Lung (tissue), 13 donors: ENCODE data around the gene SLC35D3. TPM values are rescaled to one million over a fixed set of nuclear protein-coding genes. Genes with fewer than 3 reads are reported as not detected.
A peak's percentile ranks its signal among the peaks of the same experiment; 100 is the strongest.
"Not testable (repeated sequence)": the region's sequence is repeated elsewhere in the genome, so short reads cannot be mapped to it uniquely, and the experiment has no call there.

Experiments
- ATAC-seq: fragments of 200-7000 bp; cut with Tn5 transposase; one replicate; pipeline ENCODE4 v1.9.1; 2020; ENCODE audit warnings: moderate number of reproducible peaks; ENCODE audit not compliant: insufficient read depth, low FRiP score
- DNase-seq, 3 donors: peaks; one replicate each; pipeline ENCODE4 v3.0.0-alpha.2; 2013 to 2017
- H3K27ac ChIP-seq, 2 donors: one replicate each; pipeline ENCODE4 v1.5.1; 2013; ENCODE audit warnings: mild to moderate bottlenecking in 2 of 2, moderate library complexity in 2 of 2, control low read depth in 1 of 2, inconsistent platforms in 1 of 2, low read depth in 1 of 2, low read length in 1 of 2
- H3K27me3 ChIP-seq, 3 donors: one replicate each; pipeline ENCODE4 v1.5.1; 2013; ENCODE audit warnings: low read length in 2 of 3; ENCODE audit not compliant: control insufficient read depth in 3 of 3, insufficient read depth in 3 of 3
- H3K36me3 ChIP-seq, 4 donors: one replicate each; pipeline ENCODE4 v1.5.1; 2013; ENCODE audit warnings: low read length in 4 of 4, mild to moderate bottlenecking in 1 of 4, moderate library complexity in 1 of 4; ENCODE audit not compliant: control insufficient read depth in 4 of 4, insufficient read depth in 4 of 4
- H3K4me1 ChIP-seq, 5 donors: one replicate each; pipeline ENCODE4 v1.5.1; 2013; ENCODE audit warnings: low read length in 5 of 5, mild to moderate bottlenecking in 2 of 5, moderate library complexity in 1 of 5; ENCODE audit not compliant: control insufficient read depth in 5 of 5, insufficient read depth in 5 of 5
- H3K4me3 ChIP-seq: one replicate; pipeline ENCODE4 v1.5.1; 2013; ENCODE audit warnings: mild to moderate bottlenecking, control low read depth, moderate library complexity
- H3K9ac ChIP-seq, 2 donors: one replicate each; pipeline ENCODE4 v1.5.1; 2013; ENCODE audit warnings: low read length in 2 of 2, control low read depth in 1 of 2; ENCODE audit not compliant: insufficient read depth in 1 of 2
- H3K9me3 ChIP-seq, 4 donors: one replicate each; pipeline ENCODE4 v1.5.1; 2013; ENCODE audit warnings: low read length in 3 of 4, mild to moderate bottlenecking in 1 of 4, moderate library complexity in 1 of 4; ENCODE audit not compliant: control insufficient read depth in 4 of 4, insufficient read depth in 3 of 4
- WGBS, 2 donors: extraction: QIAGEN DNeasy Blood & Tissue Kit; methylation state at CpG; one replicate each; pipeline ENCODE4 v1.1.7; 2013; 5-methylcytosine and 5-hydroxymethylcytosine counted together
- polyA plus RNA-seq, 2 donors: library from polyadenylated mRNA; stranded (reverse); fragments of 200-250 nt; gene quantifications; one replicate each; pipeline ENCODE4 v1.2.1, GENCODE V29; 2013
- small RNA-seq: library from RNA; depleted of rRNA; stranded (forward); fragments of <200 nt; gene quantifications from one replicate; pipeline ENCODE3, GENCODE V24; 2014; ENCODE audit warnings: low replicate concordance
- total RNA-seq, 2 donors: library from RNA; depleted of rRNA in 1 of 2; stranded (reverse); fragments of >200 nt in 1 of 2; gene quantifications; one replicate each; pipeline ENCODE4 v1.2.1, GENCODE V29; 2014 to 2021
- TF ChIP-seq, protein P1 (sequence below): IDR thresholded peaks from 2 replicates; pipeline ENCODE4 v1.5.1; 2012; ENCODE audit warnings: mild to moderate bottlenecking; ENCODE audit errors: control extremely low read depth, extremely low read depth
- donor health status: control.
- donor health status: control.
- donor health status: Bipolar disorder and iron deficiency.
- donor health status: healthy.
- donor health status: DM: yes; HTN: yes; CAD: no.

The SLC35D3 gene
- total and polyA plus RNA-seq, 4 donors: 0.03 to 0.54 (median 0.09) TPM; not detected in 1

GRCh38 chr6:136969930-136970329 is 47.8 kb downstream of the SLC35D3 start:
- DNase-seq: no peak
- H3K9me3 ChIP-seq: no peaks in the 10 kb centered on the region
- no peaks in the 10 kb centered on the region for H3K27me3 ChIP-seq
- TF ChIP-seq, protein P1, sequence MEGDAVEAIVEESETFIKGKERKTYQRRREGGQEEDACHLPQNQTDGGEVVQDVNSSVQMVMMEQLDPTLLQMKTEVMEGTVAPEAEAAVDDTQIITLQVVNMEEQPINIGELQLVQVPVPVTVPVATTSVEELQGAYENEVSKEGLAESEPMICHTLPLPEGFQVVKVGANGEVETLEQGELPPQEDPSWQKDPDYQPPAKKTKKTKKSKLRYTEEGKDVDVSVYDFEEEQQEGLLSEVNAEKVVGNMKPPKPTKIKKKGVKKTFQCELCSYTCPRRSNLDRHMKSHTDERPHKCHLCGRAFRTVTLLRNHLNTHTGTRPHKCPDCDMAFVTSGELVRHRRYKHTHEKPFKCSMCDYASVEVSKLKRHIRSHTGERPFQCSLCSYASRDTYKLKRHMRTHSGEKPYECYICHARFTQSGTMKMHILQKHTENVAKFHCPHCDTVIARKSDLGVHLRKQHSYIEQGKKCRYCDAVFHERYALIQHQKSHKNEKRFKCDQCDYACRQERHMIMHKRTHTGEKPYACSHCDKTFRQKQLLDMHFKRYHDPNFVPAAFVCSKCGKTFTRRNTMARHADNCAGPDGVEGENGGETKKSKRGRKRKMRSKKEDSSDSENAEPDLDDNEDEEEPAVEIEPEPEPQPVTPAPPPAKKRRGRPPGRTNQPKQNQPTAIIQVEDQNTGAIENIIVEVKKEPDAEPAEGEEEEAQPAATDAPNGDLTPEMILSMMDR: no peak
- no peaks in the 10 kb centered on the region for H3K36me3 ChIP-seq
- H3K4me3 ChIP-seq: no peak overlapping the region
- peak overlapping the region in 1 of 2 donors; percentile 49 for H3K27ac ChIP-seq
- no peak for ATAC-seq
- no peak overlapping the region for H3K9ac ChIP-seq
- no peaks in the 10 kb centered on the region for H3K4me1 ChIP-seq
- WGBS, 2 donors: 90 to 92% methylated on average over 4 of the region's 4 CpGs

DNA sequence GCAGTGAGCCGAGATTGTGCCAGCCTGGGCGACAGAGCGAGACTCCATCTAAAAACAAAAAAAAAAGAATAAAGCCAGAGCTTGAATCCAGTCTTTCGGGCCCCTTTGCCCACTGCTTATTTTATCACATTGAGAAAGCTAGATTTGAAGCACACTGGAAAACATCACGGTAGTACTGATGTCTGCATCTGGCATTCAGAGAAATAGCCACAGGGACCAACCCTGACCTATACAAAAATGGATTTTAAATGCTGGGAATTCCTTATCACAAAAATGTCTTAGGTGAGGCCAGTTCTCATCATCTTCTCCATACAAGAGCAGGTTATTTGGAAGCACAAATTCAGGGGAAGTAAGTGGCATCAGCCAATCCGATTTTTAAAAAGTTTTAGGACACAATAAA is 49.5 kb downstream of the SLC35D3 start:
- WGBS, 2 donors: 92 to 95% methylated on average over 6 of the region's 6 CpGs
- no peaks in the 10 kb centered on the region for H3K4me1 ChIP-seq
- H3K9ac ChIP-seq: no peak overlapping the region
- ATAC-seq (no peak), DNase-seq (no peak)
- no peaks in the 10 kb centered on the region for H3K9me3 ChIP-seq
- H3K27ac ChIP-seq: no peak overlapping the region
- no peaks in the 10 kb centered on the region for H3K27me3 ChIP-seq
- H3K36me3 ChIP-seq: no peaks in the 10 kb centered on the region
- TF ChIP-seq, protein P1: no peak
- H3K4me3 ChIP-seq: no peak overlapping the region

DNA sequence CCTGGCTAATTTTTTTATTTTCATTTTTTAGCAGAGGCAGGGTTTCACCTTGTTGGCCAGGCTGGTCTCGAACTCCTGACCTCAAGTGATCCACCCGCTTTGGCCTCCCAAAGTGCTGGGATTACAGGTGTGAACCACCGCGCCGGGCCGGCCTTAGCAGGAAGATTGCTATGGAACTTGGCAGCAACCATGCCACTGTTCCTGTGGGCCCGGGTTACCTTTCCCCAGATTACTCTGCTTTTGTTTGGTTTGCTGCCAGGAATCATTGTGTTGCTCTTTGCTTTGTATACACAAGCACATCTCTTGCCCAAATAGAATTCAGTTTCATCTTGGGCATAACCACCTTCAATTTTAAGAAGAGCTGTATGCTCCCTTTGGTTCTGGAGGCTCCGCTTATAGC is 51.7 kb downstream of the SLC35D3 start:
- H3K9ac ChIP-seq, H3K9me3 ChIP-seq, H3K4me1 ChIP-seq, H3K27ac ChIP-seq, DNase-seq, H3K27me3 ChIP-seq, H3K36me3 ChIP-seq, H3K4me3 ChIP-seq, ATAC-seq: not testable (repeated sequence)
- WGBS, 2 donors: 74 to 83% methylated on average over 8 of the region's 8 CpGs

Small RNA genes lying within 50 kb of the gene (small RNA-seq; reads per million reads assigned to genes)
- gene RF00019 (not detected), gene RPL35AP3 (not detected)

Other genes with a start within 250 kb of the SLC35D3 start
- gene MAP3K5, start 129.8 kb upstream of the SLC35D3 start, total RNA-seq: 10 to 100 TPM; 25.5 to 28.3 TPM
- 10 to 100 TPM in 1 of 2 donors, 1 to 10 TPM in 1; 7.5 to 20.1 TPM for gene MAP3K5, start 129.8 kb upstream of the SLC35D3 start, polyA plus RNA-seq
- gene PEX7, start 99.7 kb upstream of the SLC35D3 start, total RNA-seq: 10 to 100 TPM in 1 of 2 donors, 1 to 10 TPM in 1; 9.6 to 12.5 TPM
- 1 to 10 TPM; 4.8 to 9.5 TPM for gene PEX7, start 99.7 kb upstream of the SLC35D3 start, polyA plus RNA-seq
- 10 to 100 TPM in 1 of 2 donors, 1 to 10 TPM in 1; 4.7 to 16.2 TPM for gene IL20RA, start 122.7 kb downstream of the SLC35D3 start, total RNA-seq
- 1 to 10 TPM; 3.7 to 8.6 TPM for gene IL20RA, start 122.7 kb downstream of the SLC35D3 start, polyA plus RNA-seq